Measurements from ENCODE around the gene INS.

INS gene

GRCh38 chr11:2114430-2115241, 46.4 kb downstream of the INS start:
- Histone ChIP-seq H2AFZ (ENCODE audit: low read depth, low read length, severe bottlenecking) (no peak overlapping the region), H3K4me2 (ENCODE audit: low read depth, low read length, poor library complexity, severe bottlenecking) (no peak overlapping the region), H4K20me1 (ENCODE audit: low read depth, low read length) (no peaks in the 10 kb centered on the region), H3K36me3 (ENCODE audit: low read length) (no peaks in the 10 kb centered on the region), H3K9me3 (ENCODE audit: insufficient read depth, low read length) (no peaks in the 10 kb centered on the region), H3F3A (ENCODE audit: insufficient read depth) (no peaks in the 10 kb centered on the region), H3K9ac (ENCODE audit: low read length) (no peak overlapping the region), H3K79me2 (ENCODE audit: insufficient read depth, low read length) (no peaks in the 10 kb centered on the region), H3K27me3 (ENCODE audit: low read length) (peaks cover 4% of the 10 kb centered on the region; the same call in 1 of the 2 replicates), H3K4me3 (ENCODE audit: insufficient read depth, low read length, poor library complexity, severe bottlenecking) (no peak overlapping the region), H3K9me2 (replicated peaks; ENCODE audit: insufficient read depth, low read length) (no peaks in the 10 kb centered on the region), H3K27ac (ENCODE audit: low read depth, low read length) (no peak overlapping the region)
- TF ChIP-seq CTCF (IDR thresholded peaks at IDR 0.05; ENCODE audit: insufficient read depth, low read length, poor library complexity, severe bottlenecking) = no peak

GRCh38 chr11:2113776-2114175, 47.2 kb downstream of the INS start:
- Histone ChIP-seq H3K27ac (ENCODE audit: low read depth, low read length) (no peak overlapping the region), H3K9me2 (replicated peaks; ENCODE audit: insufficient read depth, low read length) (no peaks in the 10 kb centered on the region), H4K20me1 (ENCODE audit: low read depth, low read length) (no peaks in the 10 kb centered on the region), H2AFZ (ENCODE audit: low read depth, low read length, severe bottlenecking) (no peak overlapping the region), H3K9me3 (ENCODE audit: insufficient read depth, low read length) (no peaks in the 10 kb centered on the region), H3F3A (ENCODE audit: insufficient read depth) (no peaks in the 10 kb centered on the region), H3K9ac (ENCODE audit: low read length) (no peak overlapping the region), H3K36me3 (ENCODE audit: low read length) (no peaks in the 10 kb centered on the region), H3K79me2 (ENCODE audit: insufficient read depth, low read length) (no peaks in the 10 kb centered on the region), H3K4me2 (ENCODE audit: low read depth, low read length, poor library complexity, severe bottlenecking) (no peak overlapping the region), H3K4me3 (ENCODE audit: insufficient read depth, low read length, poor library complexity, severe bottlenecking) (no peak overlapping the region), H3K27me3 (ENCODE audit: low read length) (peaks cover 3% of the 10 kb centered on the region; the same call in 1 of the 2 replicates)
- TF ChIP-seq EZH2phosphoT487 (conservative IDR thresholded peaks at IDR 0.05; ENCODE audit: low read length) (no peak), CTCF (IDR thresholded peaks at IDR 0.05; ENCODE audit: insufficient read depth, low read length, poor library complexity, severe bottlenecking) (no peak)

GRCh38 chr11:2110521-2110920, 50.5 kb downstream of the INS start:
- Histone ChIP-seq H3K4me2 (ENCODE audit: low read depth, low read length, poor library complexity, severe bottlenecking) (no peak overlapping the region), H3K27ac (ENCODE audit: low read depth, low read length) (no peak overlapping the region), H3K27me3 (ENCODE audit: low read length) (no peaks in the 10 kb centered on the region), H3K4me3 (ENCODE audit: insufficient read depth, low read length, poor library complexity, severe bottlenecking) (no peak overlapping the region), H3K9me2 (replicated peaks; ENCODE audit: insufficient read depth, low read length) (no peaks in the 10 kb centered on the region), H4K20me1 (ENCODE audit: low read depth, low read length) (no peaks in the 10 kb centered on the region), H3K9ac (ENCODE audit: low read length) (no peak overlapping the region), H3F3A (ENCODE audit: insufficient read depth) (no peaks in the 10 kb centered on the region), H3K9me3 (ENCODE audit: insufficient read depth, low read length) (no peaks in the 10 kb centered on the region), H3K79me2 (ENCODE audit: insufficient read depth, low read length) (no peaks in the 10 kb centered on the region), H2AFZ (ENCODE audit: low read depth, low read length, severe bottlenecking) (no peak overlapping the region), H3K36me3 (ENCODE audit: low read length) (no peaks in the 10 kb centered on the region)
- TF ChIP-seq CTCF (IDR thresholded peaks at IDR 0.05; ENCODE audit: insufficient read depth, low read length, poor library complexity, severe bottlenecking) = no peak

All from SU-DHL-6 (cell line).